ENCODE results near the gene INF2. TPM values are rescaled to one million over a fixed set of nuclear protein-coding genes. Genes with fewer than 3 reads are reported as not detected.
A peak's percentile ranks its signal among the peaks of the same experiment; 100 is the strongest.
"Not testable (repeated sequence)": the region's sequence is repeated elsewhere in the genome, so short reads cannot be mapped to it uniquely, and the experiment has no call there.

Gene INF2
- total RNA-seq, 1 donor from 2014 or later: 130 TPM

GRCh38 chr14:104750056-104750752 is 60.8 kb downstream of the INF2 start:
- no peaks in the 10 kb centered on the region for H3K9me3 Mint-ChIP-seq (ENCODE audit: unreplicated experiment)
- peak overlapping the region; percentile 92 for H3K27ac Mint-ChIP-seq (ENCODE audit: unreplicated experiment)
- no peak for DNase-seq (ENCODE audit: extremely low spot score, unreplicated experiment)
- peak overlapping the region; percentile 12 for H3K4me3 Mint-ChIP-seq (ENCODE audit: unreplicated experiment)
- H3K4me1 Mint-ChIP-seq (ENCODE audit: unreplicated experiment): peaks cover 59% of the 10 kb centered on the region
- H3K36me3 Mint-ChIP-seq (ENCODE audit: unreplicated experiment): no peaks in the 10 kb centered on the region
- no peaks in the 10 kb centered on the region for H3K27me3 Mint-ChIP-seq (ENCODE audit: unreplicated experiment)
- TF ChIP-seq, protein P1, sequence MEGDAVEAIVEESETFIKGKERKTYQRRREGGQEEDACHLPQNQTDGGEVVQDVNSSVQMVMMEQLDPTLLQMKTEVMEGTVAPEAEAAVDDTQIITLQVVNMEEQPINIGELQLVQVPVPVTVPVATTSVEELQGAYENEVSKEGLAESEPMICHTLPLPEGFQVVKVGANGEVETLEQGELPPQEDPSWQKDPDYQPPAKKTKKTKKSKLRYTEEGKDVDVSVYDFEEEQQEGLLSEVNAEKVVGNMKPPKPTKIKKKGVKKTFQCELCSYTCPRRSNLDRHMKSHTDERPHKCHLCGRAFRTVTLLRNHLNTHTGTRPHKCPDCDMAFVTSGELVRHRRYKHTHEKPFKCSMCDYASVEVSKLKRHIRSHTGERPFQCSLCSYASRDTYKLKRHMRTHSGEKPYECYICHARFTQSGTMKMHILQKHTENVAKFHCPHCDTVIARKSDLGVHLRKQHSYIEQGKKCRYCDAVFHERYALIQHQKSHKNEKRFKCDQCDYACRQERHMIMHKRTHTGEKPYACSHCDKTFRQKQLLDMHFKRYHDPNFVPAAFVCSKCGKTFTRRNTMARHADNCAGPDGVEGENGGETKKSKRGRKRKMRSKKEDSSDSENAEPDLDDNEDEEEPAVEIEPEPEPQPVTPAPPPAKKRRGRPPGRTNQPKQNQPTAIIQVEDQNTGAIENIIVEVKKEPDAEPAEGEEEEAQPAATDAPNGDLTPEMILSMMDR (IDR thresholded peaks at IDR 0.05): no peak

DNA sequence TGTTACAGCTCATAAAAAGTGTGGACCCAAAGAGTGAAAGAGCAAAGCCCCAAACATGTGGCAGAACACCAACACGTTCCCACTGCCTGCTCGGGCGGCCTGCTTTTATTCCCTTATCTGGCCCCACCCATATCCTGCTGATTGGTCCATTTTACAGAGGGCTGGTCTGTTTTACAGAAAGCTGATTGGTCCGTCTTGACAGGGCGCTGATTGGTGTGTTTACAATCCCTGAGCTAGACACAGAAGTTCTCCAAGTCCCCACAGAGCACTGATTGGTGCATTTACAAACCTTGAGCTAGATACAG is 61.3 kb downstream of the INF2 start:
- H3K9me3 Mint-ChIP-seq (ENCODE audit: unreplicated experiment); H3K36me3 Mint-ChIP-seq (ENCODE audit: unreplicated experiment); DNase-seq (ENCODE audit: extremely low spot score, unreplicated experiment); H3K27me3 Mint-ChIP-seq (ENCODE audit: unreplicated experiment); H3K4me3 Mint-ChIP-seq (ENCODE audit: unreplicated experiment): not testable (repeated sequence)
- peaks cover 59% of the 10 kb centered on the region for H3K4me1 Mint-ChIP-seq (ENCODE audit: unreplicated experiment)
- H3K27ac Mint-ChIP-seq (ENCODE audit: unreplicated experiment): peak overlapping the region; percentile 92

DNA sequence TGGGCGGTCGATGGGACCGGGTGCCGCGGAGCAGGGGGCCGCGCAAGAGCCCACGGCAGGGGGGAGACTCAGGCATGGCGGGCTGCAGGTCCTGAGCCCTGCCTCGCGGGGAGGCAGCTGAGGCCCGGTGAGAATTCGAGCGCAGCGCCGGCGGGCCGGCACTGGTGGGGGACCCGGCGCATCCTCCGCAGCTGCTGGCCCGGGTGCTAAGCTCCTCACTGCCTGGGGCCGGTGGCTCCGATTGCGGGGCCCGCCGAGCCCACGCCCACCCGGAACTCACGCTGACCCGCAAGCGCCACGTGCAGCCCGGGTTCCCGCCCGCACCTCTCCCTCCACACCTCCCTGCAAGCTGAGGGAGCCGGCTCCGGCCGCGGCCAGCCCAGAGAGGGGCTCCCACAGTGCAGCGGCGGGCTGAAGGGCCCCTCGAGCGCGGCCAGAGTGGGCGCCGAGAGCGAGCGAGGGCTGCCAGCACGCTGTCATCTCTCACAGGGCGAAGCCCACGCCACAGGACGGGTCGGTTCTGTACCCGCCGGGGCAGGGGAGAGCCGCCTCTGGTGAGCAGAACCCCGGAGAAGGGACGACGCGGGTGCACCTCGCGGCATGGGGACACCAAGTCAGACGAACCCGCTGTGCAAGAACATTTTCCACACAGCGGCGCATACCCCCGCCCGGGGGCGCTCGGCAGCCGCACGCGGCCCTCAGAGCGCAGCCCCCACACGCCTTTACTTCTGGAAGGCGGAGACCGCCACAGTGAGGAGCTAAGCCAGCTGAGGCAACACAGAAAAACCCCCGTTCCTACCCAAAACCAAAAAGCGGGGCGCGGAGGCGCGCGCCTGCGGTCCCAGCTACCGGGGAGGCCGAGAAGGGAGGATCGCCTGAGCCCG is 62.4 kb downstream of the INF2 start:
- H3K9me3 Mint-ChIP-seq (ENCODE audit: unreplicated experiment): no peaks in the 10 kb centered on the region
- no peak for DNase-seq (ENCODE audit: extremely low spot score, unreplicated experiment)
- H3K27me3 Mint-ChIP-seq (ENCODE audit: unreplicated experiment): no peaks in the 10 kb centered on the region
- H3K36me3 Mint-ChIP-seq (ENCODE audit: unreplicated experiment): peaks cover 4% of the 10 kb centered on the region
- TF ChIP-seq, protein P1 (IDR thresholded peaks at IDR 0.05): no peak
- peak overlapping the region; percentile 90 for H3K4me3 Mint-ChIP-seq (ENCODE audit: unreplicated experiment)
- H3K4me1 Mint-ChIP-seq (ENCODE audit: unreplicated experiment): peaks cover 56% of the 10 kb centered on the region
- H3K27ac Mint-ChIP-seq (ENCODE audit: unreplicated experiment): no peak overlapping the region

DNA sequence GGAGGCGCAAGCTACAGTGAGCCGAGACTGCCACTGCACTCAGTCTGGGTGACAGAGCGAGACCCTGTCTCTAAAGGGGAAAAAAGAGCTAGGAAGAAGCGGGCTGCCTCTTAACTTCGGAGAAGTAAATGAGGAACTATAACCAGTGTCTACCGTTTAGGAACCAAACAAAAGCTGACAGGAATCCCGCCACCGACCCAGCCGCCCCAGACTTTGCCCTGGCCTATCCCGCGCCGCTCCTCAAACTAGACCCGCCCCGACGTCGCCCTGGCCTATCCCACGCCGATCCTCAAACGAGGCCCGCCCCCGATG is 63.0 kb downstream of the INF2 start:
- Mint-ChIP-seq H3K4me1 (ENCODE audit: unreplicated experiment) (peaks cover 52% of the 10 kb centered on the region), H3K9me3 (ENCODE audit: unreplicated experiment) (no peaks in the 10 kb centered on the region), H3K36me3 (ENCODE audit: unreplicated experiment) (peaks cover 4% of the 10 kb centered on the region), H3K27ac (ENCODE audit: unreplicated experiment) (peak overlapping the region; percentile 97), H3K4me3 (ENCODE audit: unreplicated experiment) (peak overlapping the region; percentile 90), H3K27me3 (ENCODE audit: unreplicated experiment) (no peaks in the 10 kb centered on the region)
- DNase-seq (ENCODE audit: extremely low spot score, unreplicated experiment): no peak
- TF ChIP-seq, protein P1 (IDR thresholded peaks at IDR 0.05): no peak

- no peaks in the 10 kb centered on the region for H3K9me3 Mint-ChIP-seq (ENCODE audit: unreplicated experiment)
- H3K4me1 Mint-ChIP-seq (ENCODE audit: unreplicated experiment): peaks cover 47% of the 10 kb centered on the region
- H3K27ac Mint-ChIP-seq (ENCODE audit: unreplicated experiment): peak within 1 kb of the TSS; percentile 97
- peak; percentile 100 for DNase-seq (ENCODE audit: extremely low spot score, unreplicated experiment)
- H3K27me3 Mint-ChIP-seq (ENCODE audit: unreplicated experiment): no peaks in the 10 kb centered on the region
- H3K36me3 Mint-ChIP-seq (ENCODE audit: unreplicated experiment): peaks cover 4% of the 10 kb centered on the region
- peak within 1 kb of the TSS; percentile 90 for H3K4me3 Mint-ChIP-seq (ENCODE audit: unreplicated experiment)
- TF ChIP-seq, protein P1 (IDR thresholded peaks at IDR 0.05): no peak
Measured at GRCh38 chr14:104752735-104753527, 63.5 kb downstream of the INF2 start, which contains the start of gene SIVA1. Gene SIVA1 (plus strand): TSS chr14:104753147. CDS start chr14:104753202, 55 bp downstream.

Data from osteocyte (in vitro differentiated cells).